KMS-11 (cell line): ENCODE results near the gene EPHB1.

Experiments
- H2AFZ ChIP-seq: fragments of 200-600 bp; sonication (generic); 2 replicates; pipeline ENCODE4 v1.6.1; 2016; ENCODE audit warnings: antibody characterized with exemption, mixed run types, low read depth
- H3K27ac ChIP-seq: fragments of 200-600 bp; sonication (generic); 2 replicates; pipeline ENCODE4 v1.6.1; 2016; ENCODE audit warnings: mild to moderate bottlenecking, mixed run types
- H3K27me3 ChIP-seq: fragments of 200-600 bp; sonication (generic); 2 replicates; pipeline ENCODE4 v1.6.1; 2017; ENCODE audit warnings: mild to moderate bottlenecking, low read depth, mixed run types, moderate library complexity; ENCODE audit not compliant: insufficient read depth
- H3K36me3 ChIP-seq: fragments of 200-600 bp; sonication (generic); 2 replicates; pipeline ENCODE4 v1.6.1; 2017; ENCODE audit warnings: mild to moderate bottlenecking, mixed run types; ENCODE audit not compliant: insufficient read depth
- H3K4me1 ChIP-seq: fragments of 200-600 bp; sonication (generic); 2 replicates; pipeline ENCODE4 v1.6.1; 2016; ENCODE audit warnings: mild to moderate bottlenecking, low read depth, mixed run types; ENCODE audit not compliant: poor library complexity, severe bottlenecking
- H3K4me2 ChIP-seq: fragments of 200-600 bp; sonication (generic); 2 replicates; pipeline ENCODE4 v1.7.0; 2016; ENCODE audit warnings: mild to moderate bottlenecking, mixed run types
- H3K4me3 ChIP-seq: fragments of 200-600 bp; sonication (generic); IDR thresholded peaks from 2 replicates; pipeline ENCODE4 v1.6.1; 2017; ENCODE audit warnings: low read depth, low read length, mixed read lengths; ENCODE audit not compliant: insufficient read depth
- H3K79me2 ChIP-seq: fragments of 200-600 bp; sonication (generic); 2 replicates; pipeline ENCODE4 v1.6.1; 2016; ENCODE audit warnings: low read depth, mixed run types; ENCODE audit not compliant: insufficient read depth
- H3K9ac ChIP-seq: fragments of 200-600 bp; sonication (generic); 2 replicates; pipeline ENCODE4 v1.6.1; 2016; ENCODE audit warnings: mild to moderate bottlenecking, mixed run types
- H4K20me1 ChIP-seq: fragments of 200-600 bp; sonication (generic); 2 replicates; pipeline ENCODE4 v1.6.1; 2016; ENCODE audit warnings: mild to moderate bottlenecking, mixed run types; ENCODE audit not compliant: insufficient read depth
- TF ChIP-seq, protein P1 (sequence below): fragments of 200-600 bp; sonication (generic); conservative IDR thresholded peaks from 2 replicates; pipeline ENCODE4 v1.6.1; 2017; ENCODE audit warnings: low read depth, mild to moderate bottlenecking, antibody characterized with exemption, low read length, moderate library complexity, mixed read lengths

EPHB1 gene

DNA sequence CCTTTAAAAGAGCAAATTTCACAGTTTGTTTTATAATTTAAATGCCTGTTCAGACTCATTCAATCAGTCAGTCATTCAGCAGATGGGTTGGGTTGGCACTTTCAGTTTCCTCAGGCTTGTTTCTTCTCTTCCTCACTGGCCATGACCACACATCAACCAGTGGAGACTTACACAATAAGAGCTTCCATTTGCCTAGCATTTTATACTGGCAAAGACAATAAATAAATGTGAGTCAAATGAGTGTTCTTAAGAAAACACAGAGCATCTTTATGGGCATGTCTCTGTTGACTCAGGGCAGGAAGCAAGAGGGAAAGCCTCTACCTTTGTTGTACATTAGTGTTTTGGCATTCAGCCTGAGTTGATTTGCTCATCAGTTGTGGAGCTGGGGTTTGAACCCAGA, 122.6 kb downstream of the EPHB1 start:
- no peak overlapping the region for H3K4me3 ChIP-seq
- H3K4me2 ChIP-seq = peak overlapping the region; percentile 10; the same call in 1 of the 2 replicates
- H3K36me3 ChIP-seq = no peaks in the 10 kb centered on the region
- no peak overlapping the region for H2AFZ ChIP-seq
- no peak overlapping the region for H3K27ac ChIP-seq
- no peak overlapping the region for H3K9ac ChIP-seq
- no peaks in the 10 kb centered on the region for H3K79me2 ChIP-seq
- TF ChIP-seq, protein P1, sequence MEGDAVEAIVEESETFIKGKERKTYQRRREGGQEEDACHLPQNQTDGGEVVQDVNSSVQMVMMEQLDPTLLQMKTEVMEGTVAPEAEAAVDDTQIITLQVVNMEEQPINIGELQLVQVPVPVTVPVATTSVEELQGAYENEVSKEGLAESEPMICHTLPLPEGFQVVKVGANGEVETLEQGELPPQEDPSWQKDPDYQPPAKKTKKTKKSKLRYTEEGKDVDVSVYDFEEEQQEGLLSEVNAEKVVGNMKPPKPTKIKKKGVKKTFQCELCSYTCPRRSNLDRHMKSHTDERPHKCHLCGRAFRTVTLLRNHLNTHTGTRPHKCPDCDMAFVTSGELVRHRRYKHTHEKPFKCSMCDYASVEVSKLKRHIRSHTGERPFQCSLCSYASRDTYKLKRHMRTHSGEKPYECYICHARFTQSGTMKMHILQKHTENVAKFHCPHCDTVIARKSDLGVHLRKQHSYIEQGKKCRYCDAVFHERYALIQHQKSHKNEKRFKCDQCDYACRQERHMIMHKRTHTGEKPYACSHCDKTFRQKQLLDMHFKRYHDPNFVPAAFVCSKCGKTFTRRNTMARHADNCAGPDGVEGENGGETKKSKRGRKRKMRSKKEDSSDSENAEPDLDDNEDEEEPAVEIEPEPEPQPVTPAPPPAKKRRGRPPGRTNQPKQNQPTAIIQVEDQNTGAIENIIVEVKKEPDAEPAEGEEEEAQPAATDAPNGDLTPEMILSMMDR = no peak
- H4K20me1 ChIP-seq = no peaks in the 10 kb centered on the region
- H3K27me3 ChIP-seq = no peaks in the 10 kb centered on the region
- peaks cover 21% of the 10 kb centered on the region for H3K4me1 ChIP-seq

DNA sequence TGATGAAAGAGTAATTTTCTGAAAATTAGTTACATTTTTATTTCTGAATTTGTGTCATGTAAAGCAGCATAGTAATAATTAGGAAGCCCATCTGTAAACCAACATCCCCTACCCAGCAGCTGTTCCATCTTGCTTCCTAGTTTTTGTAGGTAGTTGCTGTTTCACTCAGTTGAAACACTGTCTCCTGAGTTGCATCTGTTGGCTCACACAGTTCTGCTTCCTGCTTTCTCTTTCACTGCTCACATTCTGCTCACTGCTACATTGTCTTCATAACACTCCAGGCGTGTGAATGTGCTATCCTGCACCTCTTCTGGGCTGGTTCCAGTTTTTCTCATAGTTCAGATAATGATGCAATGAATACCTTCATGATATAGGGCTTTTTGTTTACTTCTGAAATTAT, 123.4 kb downstream of the EPHB1 start:
- Histone ChIP-seq H3K36me3 (no peaks in the 10 kb centered on the region), H2AFZ (no peak overlapping the region), H3K79me2 (no peaks in the 10 kb centered on the region), H3K4me2 (peak overlapping the region; percentile 29; the same call in 1 of the 2 replicates), H3K27ac (no peak overlapping the region), H3K4me1 (peaks cover 21% of the 10 kb centered on the region), H3K27me3 (no peaks in the 10 kb centered on the region), H3K9ac (no peak overlapping the region), H3K4me3 (no peak overlapping the region), H4K20me1 (no peaks in the 10 kb centered on the region)
- TF ChIP-seq, protein P1 = no peak

DNA sequence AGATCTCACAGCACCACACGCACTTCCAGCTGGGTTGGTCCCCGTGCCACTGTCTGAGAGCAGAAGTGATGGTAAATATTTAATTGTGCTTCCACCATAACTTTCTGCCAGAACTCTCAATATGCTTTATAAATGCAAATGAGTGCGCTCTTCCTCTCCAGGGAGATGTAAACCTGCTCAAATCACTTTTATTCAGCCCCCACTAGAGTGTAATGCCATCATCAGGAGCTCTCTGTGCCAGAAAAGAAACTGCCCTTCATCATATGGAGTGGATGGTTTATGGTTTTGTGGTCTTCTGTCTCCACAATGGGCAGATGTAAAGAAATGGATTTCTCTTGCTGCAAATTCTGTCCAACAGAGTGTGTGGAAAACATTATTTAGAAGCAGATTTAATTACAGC, 127.0 kb downstream of the EPHB1 start:
- H3K4me2 ChIP-seq = no peak overlapping the region
- H3K4me3 ChIP-seq = no peak overlapping the region
- H2AFZ ChIP-seq = no peak overlapping the region
- no peaks in the 10 kb centered on the region for H3K36me3 ChIP-seq
- TF ChIP-seq, protein P1 = no peak
- H3K27me3 ChIP-seq = no peaks in the 10 kb centered on the region
- peaks cover 20% of the 10 kb centered on the region for H3K4me1 ChIP-seq
- H3K79me2 ChIP-seq = no peaks in the 10 kb centered on the region
- no peak overlapping the region for H3K27ac ChIP-seq
- H3K9ac ChIP-seq = no peak overlapping the region
- H4K20me1 ChIP-seq = no peaks in the 10 kb centered on the region

DNA sequence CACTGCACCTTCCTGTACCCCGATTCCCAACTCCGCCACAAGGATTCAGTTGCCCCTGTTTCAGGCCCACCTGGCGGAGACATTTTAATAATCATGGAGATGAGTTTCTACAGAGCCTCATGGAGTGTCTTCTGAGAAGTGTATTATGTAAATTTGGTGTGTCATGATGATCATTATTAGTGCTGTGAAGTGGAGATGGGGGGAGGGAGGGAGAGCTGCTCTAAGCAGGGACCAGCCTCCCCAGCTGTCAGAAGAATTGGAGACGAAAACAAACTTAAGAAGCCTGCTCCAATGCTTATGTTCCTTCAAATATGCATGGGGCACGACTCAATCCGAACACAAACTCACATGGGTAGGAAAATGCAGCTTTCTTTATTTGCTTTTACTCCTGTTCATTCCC, 127.8 kb downstream of the EPHB1 start:
- no peak overlapping the region for H2AFZ ChIP-seq
- no peaks in the 10 kb centered on the region for H3K79me2 ChIP-seq
- TF ChIP-seq, protein P1 = no peak
- no peak overlapping the region for H3K27ac ChIP-seq
- no peaks in the 10 kb centered on the region for H4K20me1 ChIP-seq
- no peaks in the 10 kb centered on the region for H3K27me3 ChIP-seq
- H3K9ac ChIP-seq = no peak overlapping the region
- no peaks in the 10 kb centered on the region for H3K36me3 ChIP-seq
- H3K4me1 ChIP-seq = peaks cover 12% of the 10 kb centered on the region
- no peak overlapping the region for H3K4me3 ChIP-seq
- no peak overlapping the region for H3K4me2 ChIP-seq
